Rectal smooth muscle tissue (tissue), 1 donor: Measurements from ENCODE around the gene CFAP298.
"Not testable (repeated sequence)": the region's sequence is repeated elsewhere in the genome, so short reads cannot be mapped to it uniquely, and the experiment has no call there.

Source experiments
- H3K27ac ChIP-seq: one replicate; pipeline ENCODE4 v1.7.0; 2013; ENCODE audit warnings: low read depth, low read length, inconsistent platforms
- H3K27me3 ChIP-seq: one replicate; pipeline ENCODE4 v1.7.0; 2013; ENCODE audit warnings: low read length; ENCODE audit not compliant: control insufficient read depth, insufficient read depth
- H3K36me3 ChIP-seq: one replicate; pipeline ENCODE4 v1.7.0; 2013; ENCODE audit warnings: low read length; ENCODE audit not compliant: control insufficient read depth, insufficient read depth
- H3K4me1 ChIP-seq: one replicate; pipeline ENCODE4 v1.7.0; 2013; ENCODE audit warnings: low read length; ENCODE audit not compliant: control insufficient read depth, insufficient read depth
- H3K4me3 ChIP-seq: one replicate; pipeline ENCODE4 v1.7.0; 2013; ENCODE audit warnings: low read length
- H3K9ac ChIP-seq: one replicate; pipeline ENCODE4 v1.7.0; 2013; ENCODE audit warnings: low read length

The CFAP298 gene

GRCh38 chr21:32572574-32573420, 39.4 kb downstream of the CFAP298 start:
- Histone ChIP-seq H3K4me1 (no peaks in the 10 kb centered on the region), H3K4me3 (no peak overlapping the region), H3K27ac (no peak overlapping the region), H3K36me3 (no peaks in the 10 kb centered on the region), H3K9ac (no peak overlapping the region), H3K27me3 (no peaks in the 10 kb centered on the region)

GRCh38 chr21:32570456-32570855, 41.7 kb downstream of the CFAP298 start:
- H3K4me3 ChIP-seq: no peak overlapping the region
- no peaks in the 10 kb centered on the region for H3K36me3 ChIP-seq
- no peak overlapping the region for H3K9ac ChIP-seq
- no peak overlapping the region for H3K27ac ChIP-seq
- H3K27me3 ChIP-seq: no peaks in the 10 kb centered on the region
- no peaks in the 10 kb centered on the region for H3K4me1 ChIP-seq

- no peaks in the 10 kb centered on the region for H3K36me3 ChIP-seq
- H3K4me1 ChIP-seq: no peaks in the 10 kb centered on the region
- peak overlapping the region; percentile 83 for H3K27ac ChIP-seq
- H3K27me3 ChIP-seq: no peaks in the 10 kb centered on the region
- H3K9ac ChIP-seq: no peak overlapping the region
- H3K4me3 ChIP-seq: peak overlapping the region; percentile 80
Observed at GRCh38 chr21:32569261-32570230, 42.6 kb downstream of the CFAP298 start.

GRCh38 chr21:32567626-32568025, 44.6 kb downstream of the CFAP298 start:
- Histone ChIP-seq H3K4me1 (no peaks in the 10 kb centered on the region), H3K27me3 (no peaks in the 10 kb centered on the region), H3K9ac (no peak overlapping the region), H3K36me3 (no peaks in the 10 kb centered on the region), H3K4me3 (no peak overlapping the region), H3K27ac (no peak overlapping the region)

GRCh38 chr21:32566741-32567389, 45.3 kb downstream of the CFAP298 start:
- Histone ChIP-seq H3K4me1 (no peaks in the 10 kb centered on the region), H3K27ac (no peak overlapping the region), H3K4me3 (no peak overlapping the region), H3K36me3 (no peaks in the 10 kb centered on the region), H3K27me3 (no peaks in the 10 kb centered on the region), H3K9ac (no peak overlapping the region)

- no peak overlapping the region for H3K4me3 ChIP-seq
- no peaks in the 10 kb centered on the region for H3K36me3 ChIP-seq
- no peak overlapping the region for H3K9ac ChIP-seq
- no peaks in the 10 kb centered on the region for H3K4me1 ChIP-seq
- no peaks in the 10 kb centered on the region for H3K27me3 ChIP-seq
- no peak overlapping the region for H3K27ac ChIP-seq
Observed at GRCh38 chr21:32565856-32566465, 46.2 kb downstream of the CFAP298 start.

GRCh38 chr21:32562915-32563314, 49.3 kb downstream of the CFAP298 start:
- no peaks in the 10 kb centered on the region for H3K4me1 ChIP-seq
- no peaks in the 10 kb centered on the region for H3K27me3 ChIP-seq
- no peak overlapping the region for H3K27ac ChIP-seq
- no peak overlapping the region for H3K9ac ChIP-seq
- H3K36me3 ChIP-seq: no peaks in the 10 kb centered on the region
- H3K4me3 ChIP-seq: no peak overlapping the region

GRCh38 chr21:32562426-32562825, 49.8 kb downstream of the CFAP298 start:
- no peak overlapping the region for H3K9ac ChIP-seq
- H3K27me3 ChIP-seq: no peaks in the 10 kb centered on the region
- no peak overlapping the region for H3K27ac ChIP-seq
- no peak overlapping the region for H3K4me3 ChIP-seq
- no peaks in the 10 kb centered on the region for H3K4me1 ChIP-seq
- no peaks in the 10 kb centered on the region for H3K36me3 ChIP-seq

- H3K27me3 ChIP-seq, H3K4me3 ChIP-seq, H3K4me1 ChIP-seq, H3K27ac ChIP-seq, H3K9ac ChIP-seq, H3K36me3 ChIP-seq: not testable (repeated sequence)
Observed at GRCh38 chr21:32561476-32561875, 50.7 kb downstream of the CFAP298 start.

GRCh38 chr21:32560896-32561295, 51.3 kb downstream of the CFAP298 start:
- Histone ChIP-seq H3K36me3 (no peaks in the 10 kb centered on the region), H3K4me3 (no peak overlapping the region), H3K9ac (no peak overlapping the region), H3K27me3 (no peaks in the 10 kb centered on the region), H3K4me1 (no peaks in the 10 kb centered on the region), H3K27ac (no peak overlapping the region)

GRCh38 chr21:32559006-32559610, 53.1 kb downstream of the CFAP298 start:
- Histone ChIP-seq H3K27ac (no peak overlapping the region), H3K9ac (no peak overlapping the region)

More at GRCh38 chr21:32559006-32559610, 53.1 kb downstream of the CFAP298 start:
- H3K27me3 ChIP-seq: no peaks in the 10 kb centered on the region
- no peaks in the 10 kb centered on the region for H3K4me1 ChIP-seq
- no peak overlapping the region for H3K4me3 ChIP-seq
- H3K36me3 ChIP-seq: no peaks in the 10 kb centered on the region
